Activated CD4-positive, alpha-beta T cell treated with anti-CD3 and anti-CD28 coated beads, Interleukin-2, amount 50 U/mL, for 4 hours (primary cell): ENCODE measurements around the gene FUT8.

Source experiments
- DNase-seq, 2 experiments: peaks; one replicate each; pipeline ENCODE4 v3.0.0-alpha.2; 2020

Gene FUT8

GRCh38 chr14:65560340-65561027 is 148.0 kb downstream of the FUT8 start:
- no peak for DNase-seq

- DNase-seq = no peak
Measured at GRCh38 chr14:65564370-65564769, 151.8 kb downstream of the FUT8 start.

GRCh38 chr14:65565948-65566347 is 153.4 kb downstream of the FUT8 start:
- no peak for DNase-seq

- no peak for DNase-seq
Measured at GRCh38 chr14:65566820-65567522, 154.4 kb downstream of the FUT8 start.

GRCh38 chr14:65574611-65575010 is 162.1 kb downstream of the FUT8 start:
- no peak for DNase-seq

GRCh38 chr14:65575389-65575788 is 162.9 kb downstream of the FUT8 start:
- DNase-seq = no peak

- no peak for DNase-seq
Measured at GRCh38 chr14:65580973-65581372, 168.4 kb downstream of the FUT8 start.

GRCh38 chr14:65581378-65581777 is 168.8 kb downstream of the FUT8 start:
- DNase-seq = no peak

- DNase-seq = no peak
Measured at GRCh38 chr14:65581799-65582198, 169.3 kb downstream of the FUT8 start.

- DNase-seq = no peak
Measured at GRCh38 chr14:65585216-65585615, 172.7 kb downstream of the FUT8 start.

- no peak for DNase-seq
Measured at GRCh38 chr14:65588426-65589140, 176.1 kb downstream of the FUT8 start.

- DNase-seq = no peak
Measured at GRCh38 chr14:65594153-65594881, 181.8 kb downstream of the FUT8 start.

GRCh38 chr14:65594882-65595237 is 182.3 kb downstream of the FUT8 start:
- no peak for DNase-seq

GRCh38 chr14:65599375-65599774 is 186.8 kb downstream of the FUT8 start:
- no peak for DNase-seq

- DNase-seq = no peak
Measured at GRCh38 chr14:65600742-65601141, 188.2 kb downstream of the FUT8 start.

- DNase-seq = no peak
Measured at GRCh38 chr14:65604535-65604934, 192.0 kb downstream of the FUT8 start.

GRCh38 chr14:65604936-65605335 is 192.4 kb downstream of the FUT8 start:
- DNase-seq = no peak

GRCh38 chr14:65606460-65606859 is 193.9 kb downstream of the FUT8 start:
- no peak for DNase-seq

GRCh38 chr14:65613131-65613650 is 200.7 kb downstream of the FUT8 start:
- no peak for DNase-seq

GRCh38 chr14:65618996-65619395 is 206.5 kb downstream of the FUT8 start:
- DNase-seq = no peak

- DNase-seq = no peak
Measured at GRCh38 chr14:65620195-65620594, 207.7 kb downstream of the FUT8 start.

GRCh38 chr14:65622703-65623102 is 210.2 kb downstream of the FUT8 start:
- DNase-seq = no peak

- DNase-seq = no peak
Measured at GRCh38 chr14:65623759-65624158, 211.2 kb downstream of the FUT8 start.
